Adrenal gland (tissue), 12 donors: ENCODE results near the gene SLC29A3. TPM values are rescaled to one million over a fixed set of nuclear protein-coding genes. Genes with fewer than 3 reads are reported as not detected.

Experiments
- DNase-seq, 7 donors: peaks; one replicate each; pipeline ENCODE4 v3.0.0-alpha.2; 2019 to 2020
- H3K27ac ChIP-seq, 5 donors: fragments of 200-600 bp; sonication (generic) in 4 of 5; 1 replicate in 3 of 5; 2 replicates in 2 of 5; pipeline versions ENCODE4 v1.5.1 to v1.8.0; 2016 to 2020; ENCODE audit warnings: mild to moderate bottlenecking in 1 of 5
- H3K27me3 ChIP-seq: fragments of 200-600 bp; 2 replicates; pipeline ENCODE4 v1.8.0; 2021
- H3K36me3 ChIP-seq, 2 donors: fragments of 200-600 bp; replicated peaks in 1 of 2; 1 replicate in 1 of 2; 2 replicates in 1 of 2; pipeline versions ENCODE4 v1.5.1 to v1.8.0; 2018 to 2022
- H3K4me1 ChIP-seq, 2 donors: fragments of 200-600 bp; replicated peaks in 1 of 2; 1 replicate in 1 of 2; 2 replicates in 1 of 2; pipeline versions ENCODE4 v1.5.1 to v1.8.0; 2018 to 2021
- H3K4me3 ChIP-seq, 4 donors: fragments of 200-600 bp; sonication (generic) in 3 of 4; one replicate each; pipeline ENCODE4 v1.5.1; 2016 to 2018
- H3K9me3 ChIP-seq, 3 donors: fragments of 200-600 bp; sonication (generic) in 1 of 3; replicated peaks in 1 of 3; 1 replicate in 2 of 3; 2 replicates in 1 of 3; pipeline versions ENCODE4 v1.5.1 to v1.8.0; 2016 to 2021
- POLR2A ChIP-seq, 2 donors: fragments of 450-650 bp; IDR thresholded peaks; one replicate each; pipeline ENCODE4 v1.6.1; 2017; ENCODE audit warnings: antibody characterized with exemption in 2 of 2, mild to moderate bottlenecking in 2 of 2, moderate library complexity in 1 of 2
- WGBS, 4 donors: extraction: QIAGEN DNeasy Blood & Tissue Kit in 2 of 4; methylation state at CpG; one replicate each; pipeline versions ENCODE4 v1.1.5 to v1.1.7; 2013 to 2017; 5-methylcytosine and 5-hydroxymethylcytosine counted together
- intact Hi-C, 2 donors: fragments of 100-400 bp; cut with DNase I; formaldehyde crosslinking; loops; one replicate each; pipeline versions ENCODE4 v1.14.1 to v1.15.0; 2022 to 2023
- polyA plus RNA-seq, 3 donors: library from polyadenylated mRNA; stranded (reverse); fragments of 200-250 nt in 2 of 3; fragments of 350-450 nt in 1 of 3; fragmentation: Illumina TruSeq in 1 of 3; extraction: RNeasy Lipid Tissue Mini Kit (QIAGEN cat#74804) in 1 of 3; gene quantifications; one replicate each; pipeline ENCODE4 v1.2.3, GENCODE V29; 2013 to 2014
- total RNA-seq, 9 donors: library from RNA; depleted of rRNA in 4 of 9; stranded (reverse); fragments of >200 nt in 4 of 9; fragments of 120-200 nt in 1 of 9; fragmentation: NEBNext Ultra II Directional in 1 of 9; extraction: Animal tissue kit (Norgen Biotek cat#: 25700) in 1 of 9; gene quantifications; one replicate each; pipeline versions ENCODE4 v1.1.0 to v1.2.4, GENCODE V29; 2013 to 2023
- TF ChIP-seq, protein P1 (sequence below), 6 experiments: fragments of 450-650 bp in 4 of 6; fragments of 200-600 bp in 2 of 6; sonication (generic) in 1 of 6; IDR thresholded peaks; 1 replicate in 5 of 6; 2 replicates in 1 of 6; pipeline versions ENCODE4 v1.5.1 to v1.8.0; 2016 to 2021; ENCODE audit warnings: antibody characterized with exemption in 6 of 6, mild to moderate bottlenecking in 2 of 6, moderate library complexity in 1 of 6
- donor health status: healthy with polysubstance abuse.
- donor health status: Bipolar disorder and iron deficiency.
- donor health status: DM: yes; HTN: yes; CAD: no.
- donor health status: DM: no; HTN: no; CAD: no.
- donor health status: DM: no; HTN: no; CAD: no.
- donor health status: DM: yes; HTN: yes; CAD: no.

The SLC29A3 gene
- total and polyA plus RNA-seq, 12 donors: 1.4 to 19.0 (median 3.9) TPM

DNA sequence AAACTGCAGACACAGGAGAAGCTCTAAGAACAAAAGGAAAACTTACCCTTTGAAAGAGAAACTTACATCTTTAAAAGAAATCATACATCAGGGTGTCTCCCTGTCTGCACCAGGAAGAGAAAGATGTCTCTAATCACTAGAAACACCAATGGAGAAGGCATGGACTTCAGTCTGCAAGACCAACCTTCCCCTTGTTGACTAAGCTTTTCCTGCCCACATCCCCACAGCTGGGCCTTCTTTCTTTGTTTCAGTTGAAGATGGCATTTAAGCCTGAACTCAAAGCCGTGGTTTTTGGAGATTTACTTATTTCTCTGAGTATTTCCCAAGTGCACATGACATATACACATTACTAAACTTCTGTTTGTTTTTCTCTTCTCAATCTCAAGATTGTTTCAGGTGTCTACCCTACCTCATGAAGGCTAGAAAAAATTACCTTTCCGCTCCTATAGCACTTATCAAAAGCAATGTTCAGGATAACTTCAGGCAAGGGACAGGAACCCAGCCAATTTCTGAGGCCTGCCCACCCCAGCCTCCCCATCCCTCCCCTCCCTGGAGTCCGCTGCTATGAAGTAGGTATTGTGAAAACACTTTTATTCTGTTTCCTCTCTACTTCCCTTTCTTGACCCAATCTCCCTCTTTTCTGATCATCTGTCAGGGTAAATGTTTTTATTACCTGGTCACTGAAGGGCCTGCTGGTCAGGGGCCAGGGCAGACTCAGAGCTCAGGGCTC, 2.8 kb upstream of the SLC29A3 start:
- Histone ChIP-seq H3K27ac (no peak overlapping the region), H3K4me3 (no peak overlapping the region), H3K9me3 (no peaks in the 10 kb centered on the region), H3K4me1 (peaks cover 0 to 22% of the 10 kb centered on the region in 2 donors), H3K36me3 (no peaks in the 10 kb centered on the region), H3K27me3 (no peaks in the 10 kb centered on the region)
- TF ChIP-seq, protein P1, sequence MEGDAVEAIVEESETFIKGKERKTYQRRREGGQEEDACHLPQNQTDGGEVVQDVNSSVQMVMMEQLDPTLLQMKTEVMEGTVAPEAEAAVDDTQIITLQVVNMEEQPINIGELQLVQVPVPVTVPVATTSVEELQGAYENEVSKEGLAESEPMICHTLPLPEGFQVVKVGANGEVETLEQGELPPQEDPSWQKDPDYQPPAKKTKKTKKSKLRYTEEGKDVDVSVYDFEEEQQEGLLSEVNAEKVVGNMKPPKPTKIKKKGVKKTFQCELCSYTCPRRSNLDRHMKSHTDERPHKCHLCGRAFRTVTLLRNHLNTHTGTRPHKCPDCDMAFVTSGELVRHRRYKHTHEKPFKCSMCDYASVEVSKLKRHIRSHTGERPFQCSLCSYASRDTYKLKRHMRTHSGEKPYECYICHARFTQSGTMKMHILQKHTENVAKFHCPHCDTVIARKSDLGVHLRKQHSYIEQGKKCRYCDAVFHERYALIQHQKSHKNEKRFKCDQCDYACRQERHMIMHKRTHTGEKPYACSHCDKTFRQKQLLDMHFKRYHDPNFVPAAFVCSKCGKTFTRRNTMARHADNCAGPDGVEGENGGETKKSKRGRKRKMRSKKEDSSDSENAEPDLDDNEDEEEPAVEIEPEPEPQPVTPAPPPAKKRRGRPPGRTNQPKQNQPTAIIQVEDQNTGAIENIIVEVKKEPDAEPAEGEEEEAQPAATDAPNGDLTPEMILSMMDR (IDR thresholded peaks at IDR 0.05): no peak
- no peak for TF ChIP-seq POLR2A (IDR thresholded peaks at IDR 0.05)
- intact Hi-C loops: loop anchor here (5.0 to 10.0 kb wide), 5 partner anchors 66 to 389 kb away; no protein-coding TSS in a partner anchor
- no peak for DNase-seq
- 75 to 81% (median 76%) methylated on average over 3 of the region's 3 CpGs for WGBS, 4 donors

DNA sequence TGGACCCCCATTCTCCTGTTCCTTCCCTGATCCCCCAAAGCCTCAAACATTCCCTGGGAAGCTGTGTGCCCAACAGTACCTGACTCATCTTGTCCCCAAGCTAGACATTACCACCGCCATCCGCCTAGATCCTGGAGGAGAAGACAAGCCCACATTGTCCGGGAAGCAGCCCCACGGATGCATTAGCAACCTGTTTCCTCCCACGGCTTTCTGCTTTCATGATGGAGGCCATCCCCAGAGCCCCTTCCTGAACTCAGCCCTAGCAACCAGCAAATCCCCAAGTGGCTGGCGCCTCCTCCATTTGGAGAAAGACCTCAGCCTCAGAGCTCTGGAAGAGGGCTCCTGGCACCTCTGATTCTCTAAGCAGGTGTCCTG, 2.3 kb upstream of the SLC29A3 start:
- no peak overlapping the region for H3K4me3 ChIP-seq
- no peak for DNase-seq
- H3K9me3 ChIP-seq: no peaks in the 10 kb centered on the region
- peaks cover 0 to 22% of the 10 kb centered on the region in 2 donors for H3K4me1 ChIP-seq
- no peaks in the 10 kb centered on the region for H3K36me3 ChIP-seq
- H3K27me3 ChIP-seq: no peaks in the 10 kb centered on the region
- 56 to 81% (median 71%) methylated on average over 3 to 6 of the region's 6 CpGs for WGBS, 4 donors
- TF ChIP-seq, protein P1 (IDR thresholded peaks at IDR 0.05): no peak
- TF ChIP-seq POLR2A (IDR thresholded peaks at IDR 0.05): no peak
- no peak overlapping the region for H3K27ac ChIP-seq
- intact Hi-C loops: loop anchor here (5.0 to 10.0 kb wide), 5 partner anchors 66 to 388 kb away; no protein-coding TSS in a partner anchor

DNA sequence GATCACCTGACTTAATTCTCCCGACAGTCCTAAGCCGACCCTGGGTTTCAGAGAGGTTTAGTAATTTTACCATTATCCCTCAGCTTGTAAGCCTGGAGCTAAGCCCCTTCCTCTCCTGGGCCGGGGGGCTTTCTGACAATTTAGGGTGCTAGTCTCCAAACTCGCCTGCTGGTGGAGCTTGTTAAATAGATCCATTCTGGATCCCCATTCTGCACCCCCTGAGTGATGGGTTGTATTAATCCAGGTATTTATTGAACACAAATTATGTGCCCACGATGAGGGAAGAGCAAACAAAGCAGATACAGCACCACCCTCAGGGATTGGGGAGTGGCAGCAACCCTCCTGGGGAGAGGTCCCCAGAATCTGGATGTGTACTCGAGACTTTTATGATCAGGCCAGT, 1.3 kb upstream of the SLC29A3 start:
- DNase-seq: no peak
- TF ChIP-seq POLR2A (IDR thresholded peaks at IDR 0.05): no peak
- TF ChIP-seq, protein P1 (IDR thresholded peaks at IDR 0.05): no peak
- Histone ChIP-seq H3K36me3 (no peaks in the 10 kb centered on the region), H3K4me3 (no peak overlapping the region), H3K27ac (no peak overlapping the region), H3K27me3 (no peaks in the 10 kb centered on the region), H3K4me1 (peaks cover 0 to 22% of the 10 kb centered on the region in 2 donors), H3K9me3 (no peaks in the 10 kb centered on the region)
- WGBS, 4 donors: 72 to 80% (median 74%) methylated on average over 5 to 6 of the region's 6 CpGs
- intact Hi-C loops: loop anchor here (5.0 to 10.0 kb wide), 5 partner anchors 65 to 387 kb away; no protein-coding TSS in a partner anchor

DNA sequence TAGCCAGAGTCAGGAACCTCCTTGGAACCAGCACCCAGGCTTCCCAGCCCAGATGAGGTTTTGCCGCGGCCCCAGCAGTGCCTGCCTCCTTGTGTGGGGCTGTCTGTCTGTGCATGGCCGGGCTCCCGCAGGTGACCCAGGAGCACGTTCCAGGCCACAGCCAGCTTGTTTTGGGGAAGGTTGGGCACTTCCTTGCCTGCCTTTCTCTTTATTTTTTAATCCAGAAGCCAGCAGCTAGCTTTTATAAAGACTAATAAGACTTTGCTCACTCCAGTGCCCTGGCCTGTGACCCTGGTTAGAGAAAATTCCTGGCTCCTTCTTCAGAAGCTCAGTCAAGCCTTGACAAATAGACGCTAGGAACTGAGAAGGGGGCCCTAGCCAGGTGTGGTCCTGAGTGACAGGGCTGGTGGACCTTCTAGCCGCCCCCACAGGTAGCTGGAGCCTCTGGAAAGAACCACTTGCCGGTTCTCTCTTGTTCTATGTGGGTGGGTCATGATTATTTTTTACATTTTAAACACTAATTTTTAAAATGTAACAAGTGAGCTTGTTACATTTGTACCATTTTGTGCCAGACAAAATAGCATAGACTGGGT, 837 bp downstream of the SLC29A3 start:
- peak overlapping the region in 1 of 4 donors; percentile 84 for H3K4me3 ChIP-seq
- no peak for TF ChIP-seq POLR2A (IDR thresholded peaks at IDR 0.05)
- TF ChIP-seq, protein P1 (IDR thresholded peaks at IDR 0.05): no peak
- peak overlapping the region in 1 of 5 donors; percentile 65 for H3K27ac ChIP-seq
- H3K36me3 ChIP-seq: no peaks in the 10 kb centered on the region
- no peaks in the 10 kb centered on the region for H3K27me3 ChIP-seq
- DNase-seq: no peak
- peaks cover 0 to 8% of the 10 kb centered on the region in 2 donors for H3K4me1 ChIP-seq
- 42 to 48% (median 45%) methylated on average over 8 of the region's 8 CpGs for WGBS, 4 donors
- H3K9me3 ChIP-seq: no peaks in the 10 kb centered on the region
- intact Hi-C loops: loop anchor here (5.0 to 10.0 kb wide), 6 partner anchors 62 to 485 kb away; no protein-coding TSS in a partner anchor
